Hepatic stellate cell (primary cell): Measurements from ENCODE around the gene CISD2.
"Not testable (repeated sequence)": the region's sequence is repeated elsewhere in the genome, so short reads cannot be mapped to it uniquely, and the experiment has no call there.

Experiments
- DNase-seq: peaks from one replicate; pipeline ENCODE4 v3.0.0; 2011; ENCODE audit warnings: low spot score

The CISD2 gene

GRCh38 chr4:102850370-102850769, 18.4 kb upstream of the CISD2 start:
- no peak for DNase-seq

- DNase-seq, result no peak
Observed at GRCh38 chr4:102858828-102859464, 9.8 kb upstream of the CISD2 start.

DNA sequence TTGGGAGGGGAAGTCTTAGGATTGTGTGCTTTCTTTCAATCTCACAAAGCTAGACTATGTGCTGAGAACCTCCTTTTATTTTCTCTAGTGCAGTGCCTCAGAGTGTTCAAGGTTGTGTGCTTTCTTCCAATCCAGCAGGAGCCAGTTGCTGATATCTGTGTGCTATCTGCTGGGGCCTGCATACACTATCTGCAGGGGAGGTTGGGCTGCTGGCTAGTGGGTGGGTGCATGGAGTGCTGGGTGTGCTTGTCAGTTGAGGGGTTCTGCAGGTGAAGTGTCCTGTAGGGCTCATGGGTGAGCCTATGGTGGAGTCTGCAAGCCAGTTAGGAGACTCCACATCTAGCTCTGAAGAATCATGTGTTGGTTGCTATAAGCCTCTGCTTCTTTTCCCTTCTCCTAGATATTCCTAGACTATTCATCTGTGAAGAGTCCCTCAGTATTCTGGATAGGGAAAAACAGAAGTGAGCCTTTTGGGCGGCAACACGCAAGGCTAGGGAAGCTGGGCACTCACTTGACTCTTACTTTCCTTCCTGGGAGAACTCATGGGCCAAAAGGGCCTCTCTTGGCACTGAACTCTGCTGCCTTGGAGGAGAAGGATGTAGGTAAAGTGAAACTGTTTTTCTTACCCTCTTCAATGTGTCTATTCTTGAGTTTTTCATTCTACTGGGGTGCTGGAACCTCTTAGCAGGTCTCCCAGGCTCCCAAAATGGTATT, 8.0 kb upstream of the CISD2 start:
- no peak for DNase-seq

- DNase-seq, result no peak
Observed at GRCh38 chr4:102862016-102862415, 6.8 kb upstream of the CISD2 start.

- DNase-seq, result no peak
Observed at GRCh38 chr4:102862747-102863146, 6.0 kb upstream of the CISD2 start.

- DNase-seq, result not testable (repeated sequence)
Observed at GRCh38 chr4:102865327-102865726, 3.5 kb upstream of the CISD2 start.

- no peak for DNase-seq
Observed at GRCh38 chr4:102867278-102868152, 1.3 kb upstream of the CISD2 start.

GRCh38 chr4:102868153-102868780, 525 bp upstream of the CISD2 start:
- no peak for DNase-seq

DNA sequence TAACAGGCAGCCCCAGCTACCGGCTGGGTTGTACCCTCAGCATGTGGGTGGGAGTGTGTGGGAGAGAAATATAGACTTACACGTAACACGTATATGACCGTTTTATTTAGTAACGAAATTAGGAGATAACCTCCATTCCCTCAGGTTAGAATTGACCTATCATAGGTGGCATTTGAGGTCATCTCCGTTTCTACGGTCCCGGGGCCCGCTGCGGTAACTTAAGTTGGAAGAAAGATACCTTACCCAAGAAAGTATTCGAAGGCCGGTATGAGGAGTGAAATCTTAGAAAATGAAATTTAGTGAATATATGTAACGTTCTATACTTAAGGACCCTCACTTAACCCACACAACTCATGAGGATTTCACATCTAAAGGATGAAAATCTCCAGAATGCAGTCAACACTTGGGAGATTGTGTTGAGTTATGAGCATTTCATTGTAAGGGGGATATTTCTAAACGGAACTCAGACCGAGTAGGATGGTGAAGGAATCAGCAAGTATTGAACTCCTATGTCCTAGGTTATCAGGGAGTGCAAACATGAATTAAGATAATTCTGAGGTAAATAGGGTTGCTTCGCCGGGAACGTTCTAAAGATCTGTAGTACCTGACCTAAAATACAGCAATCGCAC, 891 bp downstream of the CISD2 start:
- no peak for DNase-seq

DNA sequence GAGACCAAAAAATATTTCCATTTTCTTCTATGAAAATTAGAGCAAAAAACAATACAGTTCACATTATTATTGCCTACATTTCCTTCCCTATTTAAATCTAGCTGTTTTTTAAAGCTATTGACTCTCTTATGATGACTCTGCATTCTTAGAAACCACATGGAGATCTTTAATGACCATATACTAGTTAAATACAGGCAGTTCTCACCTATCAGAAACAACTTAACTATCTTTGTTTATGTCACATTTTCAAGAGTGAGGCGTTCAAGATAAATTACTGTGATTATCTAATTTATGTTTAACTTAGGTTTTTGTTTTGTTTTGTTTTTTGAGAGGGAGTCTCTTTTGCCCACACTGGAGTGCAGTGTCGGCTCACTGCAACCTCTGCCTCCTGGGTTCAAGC, 3.0 kb downstream of the CISD2 start:
- no peak for DNase-seq

DNA sequence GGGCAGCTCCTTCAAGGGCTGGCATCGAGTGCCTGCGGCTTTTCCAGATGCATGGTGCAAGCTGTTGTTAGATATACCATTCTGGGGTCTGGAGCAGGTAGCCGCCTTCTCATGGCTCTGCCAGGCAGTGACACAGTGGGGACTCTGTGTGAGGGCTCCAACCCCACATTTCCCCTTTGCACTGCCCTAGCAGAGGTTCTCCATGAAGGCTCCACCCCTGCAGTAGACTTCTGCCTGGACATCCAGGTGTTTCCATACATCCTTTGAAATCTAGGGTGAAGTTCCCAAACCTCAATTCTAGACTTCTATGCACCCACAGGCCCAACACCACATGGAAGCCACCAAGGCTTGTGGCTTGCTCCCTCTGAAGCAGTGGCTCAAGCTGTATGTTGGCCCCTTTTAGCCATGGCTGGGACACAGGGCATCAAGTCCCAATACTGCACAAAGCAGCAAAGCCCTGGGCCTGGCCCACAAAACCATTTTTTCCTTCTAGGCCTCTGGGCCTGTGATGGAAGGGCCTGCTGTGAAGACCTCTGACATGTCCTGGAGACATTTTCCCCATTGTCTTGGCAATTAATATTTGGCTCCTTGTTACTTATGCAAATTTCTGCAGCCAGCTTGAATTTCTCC, 8.8 kb downstream of the CISD2 start:
- DNase-seq, result not testable (repeated sequence)

GRCh38 chr4:102878349-102878748, 9.6 kb downstream of the CISD2 start:
- DNase-seq, result not testable (repeated sequence)

DNA sequence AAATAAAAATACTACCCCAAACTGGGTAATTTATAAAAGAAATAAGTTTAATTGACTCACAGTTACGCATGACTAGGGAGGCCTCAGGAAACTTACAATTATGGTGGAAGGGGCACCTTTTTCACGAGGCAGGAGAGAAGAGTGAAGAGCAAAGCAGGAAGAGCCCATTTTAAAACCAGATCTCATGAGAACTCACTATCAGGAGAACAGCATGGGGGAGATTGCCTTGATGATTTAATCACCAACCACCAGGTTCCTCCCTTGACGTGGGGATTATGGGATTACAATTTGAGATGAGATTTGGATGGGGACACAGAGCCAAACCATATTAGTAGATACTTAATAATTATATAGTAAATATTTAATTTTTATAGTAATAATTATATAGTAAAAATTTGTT, 10.1 kb downstream of the CISD2 start:
- no peak for DNase-seq

DNA sequence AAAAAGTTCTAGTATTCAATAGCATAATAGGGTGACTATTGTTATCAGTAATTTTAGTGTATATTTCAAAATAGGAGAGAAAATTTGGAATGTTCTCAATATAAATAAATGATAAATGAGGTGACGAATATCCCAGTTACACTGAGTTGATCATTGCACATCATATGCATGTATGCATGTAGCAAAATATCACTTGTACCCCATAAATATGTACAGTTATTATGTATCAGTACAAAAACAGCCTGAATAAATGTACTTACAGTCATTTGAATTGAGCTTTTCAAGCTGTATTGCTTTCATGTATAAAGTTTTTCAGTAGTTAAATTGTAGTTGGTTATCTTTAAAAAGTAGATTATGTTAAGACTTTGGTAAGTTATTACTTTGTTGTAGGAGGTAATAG, 12.6 kb downstream of the CISD2 start:
- DNase-seq, result no peak

GRCh38 chr4:102883278-102883677, 14.5 kb downstream of the CISD2 start:
- DNase-seq, result no peak

GRCh38 chr4:102888570-102888969, 19.8 kb downstream of the CISD2 start:
- not testable (repeated sequence) for DNase-seq

- DNase-seq, result not testable (repeated sequence)
Observed at GRCh38 chr4:102889866-102890265, 21.1 kb downstream of the CISD2 start.

DNA sequence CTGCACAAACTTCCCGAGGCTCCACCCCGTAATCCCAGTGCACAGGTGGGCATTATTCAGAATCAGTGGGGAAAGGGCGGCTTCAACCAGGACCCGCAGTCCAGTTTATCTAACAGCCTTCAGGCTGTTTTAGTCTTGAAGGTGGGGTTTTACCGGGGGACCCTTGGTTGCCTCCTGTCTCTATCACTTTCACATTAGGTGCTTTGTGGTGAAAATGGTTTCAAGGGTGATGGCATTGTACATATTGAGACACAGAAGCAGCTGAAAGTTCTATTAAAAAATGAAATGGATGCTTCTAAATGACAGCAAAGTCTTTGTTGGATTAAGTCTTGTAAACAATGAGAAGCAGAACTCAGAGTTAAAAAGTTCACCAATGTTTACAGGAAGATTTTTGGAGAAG, 27.8 kb downstream of the CISD2 start:
- DNase-seq, result not testable (repeated sequence)

DNA sequence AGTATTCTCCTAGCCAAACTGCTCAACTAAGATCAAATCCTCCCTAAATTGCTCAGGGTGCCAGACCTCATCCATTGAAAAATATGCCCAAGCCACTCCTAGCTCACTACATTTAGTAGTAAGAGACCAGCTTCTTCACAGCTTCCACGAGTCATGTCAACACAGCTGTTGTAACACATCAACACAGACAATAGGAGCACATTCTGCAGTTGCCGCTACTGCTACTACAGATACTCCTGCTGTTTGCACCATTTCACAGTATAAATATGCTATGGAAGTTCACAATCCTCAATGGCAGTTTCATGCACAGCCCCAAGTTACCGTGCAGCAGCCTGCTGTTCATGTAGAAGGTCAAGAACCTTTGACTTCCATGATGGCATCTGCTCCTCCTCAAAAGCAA, 28.8 kb downstream of the CISD2 start:
- DNase-seq, result not testable (repeated sequence)

- DNase-seq, result no peak
Observed at GRCh38 chr4:102901804-102902203, 33.0 kb downstream of the CISD2 start.

DNA sequence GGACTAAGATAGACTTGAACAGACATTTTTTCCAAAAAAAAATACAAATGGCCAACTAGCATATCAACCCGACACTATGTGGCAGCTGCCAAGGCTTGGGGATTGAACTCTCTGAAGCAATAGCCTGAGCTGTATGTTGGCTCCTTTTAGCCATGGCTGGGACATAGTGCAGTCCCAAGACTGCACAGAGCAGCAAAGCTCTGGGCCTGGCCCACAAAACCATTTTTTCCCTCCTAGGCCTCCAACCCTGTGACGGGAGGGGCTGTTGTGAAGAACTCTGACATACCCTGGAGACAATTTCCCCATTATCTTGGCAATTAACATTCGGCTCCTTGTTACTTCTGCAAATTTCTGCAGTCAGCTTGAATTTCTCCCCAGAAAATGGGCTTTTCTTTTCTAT, 50.1 kb downstream of the CISD2 start:
- DNase-seq, result no peak
